Thyroid gland (tissue), 4 donors: ENCODE measurements around the gene GALNT17.

Experiments
- POLR2A ChIP-seq, 2 donors: fragments of 450-650 bp; IDR thresholded peaks; one replicate each; pipeline ENCODE4 v1.6.1; 2017; ENCODE audit warnings: antibody characterized with exemption in 2 of 2, mild to moderate bottlenecking in 2 of 2, moderate library complexity in 1 of 2
- TF ChIP-seq, protein P1 (sequence below), 6 experiments: fragments of 200-600 bp in 3 of 6; fragments of 450-650 bp in 3 of 6; sonication (generic) in 3 of 6; IDR thresholded peaks; one replicate each; pipeline ENCODE4 v1.5.1; 2016 to 2019; ENCODE audit warnings: antibody characterized with exemption in 6 of 6, mild to moderate bottlenecking in 2 of 6, inconsistent platforms in 1 of 6, moderate library complexity in 1 of 6

DNA sequence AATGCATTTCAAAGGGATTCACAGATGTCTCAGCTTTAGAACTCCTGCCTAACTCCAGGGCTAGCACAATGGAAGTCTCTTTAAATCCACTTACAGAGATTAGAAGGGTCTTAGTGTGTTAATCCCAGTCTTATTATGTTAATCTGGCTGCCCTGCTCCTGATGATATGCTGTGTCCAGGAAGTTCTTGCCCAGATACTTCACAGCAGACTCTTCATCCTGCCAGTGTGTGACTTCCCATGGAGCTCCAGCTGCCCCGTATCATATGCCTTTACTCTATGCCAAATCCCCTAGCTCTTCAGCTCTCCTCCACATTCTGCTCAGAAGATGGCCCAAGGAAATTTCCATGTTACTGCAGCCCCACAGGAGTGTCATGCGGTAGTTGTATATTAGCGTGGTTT is 533.8 kb downstream of the GALNT17 start:
- TF ChIP-seq, protein P1, sequence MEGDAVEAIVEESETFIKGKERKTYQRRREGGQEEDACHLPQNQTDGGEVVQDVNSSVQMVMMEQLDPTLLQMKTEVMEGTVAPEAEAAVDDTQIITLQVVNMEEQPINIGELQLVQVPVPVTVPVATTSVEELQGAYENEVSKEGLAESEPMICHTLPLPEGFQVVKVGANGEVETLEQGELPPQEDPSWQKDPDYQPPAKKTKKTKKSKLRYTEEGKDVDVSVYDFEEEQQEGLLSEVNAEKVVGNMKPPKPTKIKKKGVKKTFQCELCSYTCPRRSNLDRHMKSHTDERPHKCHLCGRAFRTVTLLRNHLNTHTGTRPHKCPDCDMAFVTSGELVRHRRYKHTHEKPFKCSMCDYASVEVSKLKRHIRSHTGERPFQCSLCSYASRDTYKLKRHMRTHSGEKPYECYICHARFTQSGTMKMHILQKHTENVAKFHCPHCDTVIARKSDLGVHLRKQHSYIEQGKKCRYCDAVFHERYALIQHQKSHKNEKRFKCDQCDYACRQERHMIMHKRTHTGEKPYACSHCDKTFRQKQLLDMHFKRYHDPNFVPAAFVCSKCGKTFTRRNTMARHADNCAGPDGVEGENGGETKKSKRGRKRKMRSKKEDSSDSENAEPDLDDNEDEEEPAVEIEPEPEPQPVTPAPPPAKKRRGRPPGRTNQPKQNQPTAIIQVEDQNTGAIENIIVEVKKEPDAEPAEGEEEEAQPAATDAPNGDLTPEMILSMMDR (IDR thresholded peaks at IDR 0.05): no peak
- no peak for TF ChIP-seq POLR2A (IDR thresholded peaks at IDR 0.05)
